ENCODE measurements around the gene BPIFB6.

The BPIFB6 gene

DNA sequence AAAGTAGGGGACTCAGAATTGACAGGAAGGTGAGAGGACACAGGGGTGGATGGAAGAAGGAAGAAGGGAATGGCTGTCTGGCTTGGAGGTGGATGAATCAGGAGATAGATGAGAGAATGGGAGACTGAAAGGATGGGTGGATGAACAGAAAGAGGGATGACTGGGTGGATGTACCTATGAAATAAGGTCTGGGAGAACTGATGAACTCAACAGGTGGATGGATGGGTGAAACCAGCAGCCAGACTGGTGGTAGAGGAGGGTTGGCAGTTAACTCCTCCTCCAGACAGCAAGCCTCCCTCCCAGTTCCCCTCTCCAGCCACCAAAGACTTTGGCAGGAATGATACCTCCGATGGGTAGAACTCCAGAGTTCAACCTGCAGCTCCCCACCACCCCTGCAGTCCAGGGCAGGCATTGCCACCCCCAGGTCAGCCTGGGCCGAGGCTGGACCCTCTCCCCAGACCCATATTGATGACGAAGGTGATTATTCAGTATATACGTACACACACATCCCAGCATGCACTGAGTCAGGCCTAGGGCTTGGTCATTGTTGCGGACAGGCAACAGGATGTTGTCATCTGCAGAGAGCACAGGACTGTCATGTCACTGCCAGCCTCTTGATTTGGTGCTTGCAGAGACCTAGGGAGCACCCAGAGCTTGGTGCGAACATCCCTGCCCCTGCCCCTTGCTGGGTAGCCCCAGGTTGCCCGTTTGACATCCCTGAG is 29.2 kb upstream of the BPIFB6 start:
- no peak for FAIRE-seq

GRCh38 chr20:33004141-33004751 is 27.2 kb upstream of the BPIFB6 start, which contains the start of gene SUN5:
Gene SUN5, minus strand, starts transcription at chr20:33004433. Its CDS starts 93 bp downstream, at chr20:33004340.
- no peak for FAIRE-seq

GRCh38 chr20:33005132-33005566 is 26.3 kb upstream of the BPIFB6 start:
- FAIRE-seq = peak; percentile 80

DNA sequence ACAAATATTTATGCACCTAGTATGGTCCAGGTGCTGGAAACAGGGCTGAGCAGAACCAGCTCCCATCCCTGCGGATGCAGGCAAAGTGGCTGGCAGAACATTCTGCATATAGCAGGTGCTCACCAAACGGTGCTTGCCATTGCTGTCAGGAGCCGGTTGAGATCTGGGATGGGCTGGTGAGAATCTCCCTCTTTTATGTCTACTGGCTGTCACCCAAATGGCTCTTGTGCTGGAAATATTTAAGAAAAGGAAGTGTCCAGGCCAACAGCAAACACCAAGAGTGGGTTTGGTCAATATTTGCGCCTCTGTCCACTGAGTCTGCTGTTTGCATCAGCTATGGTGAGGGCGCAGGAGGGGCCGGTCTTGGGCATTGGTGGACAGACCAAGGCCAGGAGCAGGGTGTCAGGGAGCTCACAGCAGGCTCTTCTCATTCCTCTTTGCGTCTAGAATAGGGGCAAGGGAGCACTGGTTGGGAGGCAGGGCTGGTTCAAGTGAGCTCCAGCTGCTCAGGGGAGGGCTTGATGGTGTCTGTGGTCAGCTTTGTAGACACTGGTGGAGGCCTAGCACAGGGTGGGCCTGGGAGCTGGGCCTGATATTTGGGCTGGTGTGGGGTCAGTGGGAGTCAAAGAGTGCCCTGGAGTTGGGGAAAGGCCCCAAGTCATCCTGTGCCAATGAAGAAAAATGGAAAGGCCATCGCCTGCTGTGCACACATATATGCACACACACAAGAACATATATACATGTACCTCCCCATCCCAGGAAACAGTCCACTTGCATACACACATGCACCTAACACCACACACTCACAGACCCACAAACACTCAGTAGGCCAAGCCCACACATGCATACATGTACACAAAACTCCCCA is 25.3 kb upstream of the BPIFB6 start:
- FAIRE-seq = no peak

DNA sequence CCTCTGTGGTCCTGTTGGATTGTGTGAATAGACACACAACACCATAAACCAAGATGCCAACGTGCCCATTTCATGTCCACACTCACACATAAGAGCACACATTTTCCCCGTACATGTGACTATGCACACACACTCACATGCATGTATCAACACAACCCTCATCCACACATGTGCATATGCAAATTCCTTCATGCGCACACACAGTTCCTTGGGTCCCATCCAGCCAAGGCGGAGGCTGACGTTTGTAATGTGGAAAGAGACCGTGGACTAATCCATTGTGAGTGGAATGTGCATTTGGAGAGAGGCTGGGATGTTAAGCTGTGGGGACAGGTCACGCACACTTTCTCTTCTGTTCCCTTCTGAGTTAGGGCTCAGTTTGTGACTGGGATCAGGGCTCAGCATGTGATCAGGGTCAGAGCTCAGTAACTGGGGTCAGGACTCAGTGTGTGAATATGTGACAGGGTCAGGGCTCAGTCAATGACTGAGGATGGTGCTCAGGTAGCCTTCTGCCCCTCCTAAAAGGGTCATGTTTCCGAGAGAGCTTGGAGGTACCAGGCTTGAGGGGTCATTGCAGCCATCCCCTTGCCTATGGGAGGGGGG is 24.6 kb upstream of the BPIFB6 start:
- no peak for FAIRE-seq

DNA sequence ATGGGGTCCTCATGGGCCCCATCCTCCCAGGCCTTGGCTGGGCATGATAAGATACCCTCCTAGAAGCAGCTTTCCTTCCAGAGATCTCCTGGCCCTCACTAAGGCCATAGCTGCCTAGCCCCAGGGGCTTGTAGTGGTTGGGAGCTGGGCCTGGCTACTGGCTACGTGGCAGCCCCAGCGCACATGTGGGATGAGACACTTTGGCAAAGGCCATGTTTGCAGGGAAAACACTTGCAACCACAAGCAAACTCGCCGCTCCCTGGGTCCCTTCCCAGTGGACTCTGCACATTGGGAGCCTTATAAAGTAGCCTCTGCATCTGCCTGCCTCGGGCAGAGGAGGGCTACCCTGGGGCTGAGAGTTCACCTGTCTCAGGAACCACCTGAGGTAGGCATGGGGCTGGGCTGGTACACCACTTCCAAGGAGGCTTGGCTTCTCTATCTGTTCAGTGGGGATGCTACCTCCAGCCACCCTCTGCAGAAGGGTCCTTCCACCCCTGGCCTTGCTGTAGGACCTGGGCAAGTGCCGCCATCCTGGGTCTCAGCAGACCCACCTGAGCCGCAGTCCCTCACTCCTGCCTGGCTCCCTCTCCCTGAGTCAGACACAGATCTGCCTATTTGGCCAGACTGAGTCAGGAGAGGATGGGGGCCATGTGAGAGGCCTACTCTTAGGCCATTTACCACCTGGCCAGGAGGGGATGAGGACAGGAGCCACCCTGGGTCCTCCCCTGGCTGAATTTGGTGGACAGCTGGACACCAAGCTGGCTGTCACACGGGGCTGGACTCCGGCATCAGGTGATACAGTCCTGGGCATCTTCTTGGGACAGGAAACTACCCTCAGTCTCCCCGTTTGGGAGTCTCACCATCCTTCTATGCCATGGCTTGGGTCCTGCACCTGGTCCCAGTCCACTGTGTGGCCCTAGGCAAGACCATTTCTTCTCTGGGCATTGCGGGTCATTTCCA is 23.8 kb upstream of the BPIFB6 start, which contains the start of gene BPIFB2:
BPIFB2 (plus strand) TSS at position 329 of the 960 bp plus-strand sequence. CDS start 871 bp downstream, outside the sequence.
- FAIRE-seq = no peak

DNA sequence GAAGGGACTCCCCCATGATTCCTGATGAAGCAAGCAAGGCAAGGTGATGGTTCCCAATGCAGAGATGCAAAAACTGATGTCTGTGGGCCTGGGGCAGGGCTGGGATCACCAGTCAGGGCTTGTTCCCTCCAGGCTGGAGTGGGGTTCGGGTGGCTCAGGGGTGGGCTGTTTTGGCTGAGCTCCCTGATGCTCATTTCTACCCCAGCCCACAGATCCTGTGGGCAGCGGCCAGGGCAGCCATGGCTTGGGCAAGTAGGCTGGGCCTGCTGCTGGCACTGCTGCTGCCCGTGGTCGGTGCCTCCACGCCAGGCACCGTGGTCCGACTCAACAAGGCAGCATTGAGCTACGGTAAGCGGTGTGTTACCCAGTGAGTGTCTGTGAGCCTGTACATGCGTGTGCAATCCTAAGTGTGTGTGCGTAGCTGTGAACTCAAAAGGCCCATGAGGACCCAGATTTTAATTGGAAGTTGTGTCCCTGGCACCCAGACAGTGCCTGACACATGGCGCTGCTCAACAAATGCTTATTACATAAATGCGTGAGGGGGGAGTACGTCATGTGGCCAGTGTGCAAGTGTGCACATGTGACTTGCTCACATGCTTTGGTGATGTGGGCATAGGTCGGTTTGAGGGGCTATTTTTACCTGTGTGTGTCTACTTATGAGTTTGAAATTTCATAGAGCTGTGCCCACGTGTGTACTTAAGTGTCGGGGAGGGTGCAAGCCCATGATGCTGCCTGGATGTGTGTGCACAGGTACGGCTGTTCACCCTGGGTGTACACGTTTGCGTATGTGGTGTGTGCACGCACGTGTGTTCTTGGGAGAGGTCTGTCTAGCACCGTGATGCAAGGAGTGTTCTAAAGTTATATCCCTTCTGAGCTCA is 22.9 kb upstream of the BPIFB6 start:
- FAIRE-seq = no peak

DNA sequence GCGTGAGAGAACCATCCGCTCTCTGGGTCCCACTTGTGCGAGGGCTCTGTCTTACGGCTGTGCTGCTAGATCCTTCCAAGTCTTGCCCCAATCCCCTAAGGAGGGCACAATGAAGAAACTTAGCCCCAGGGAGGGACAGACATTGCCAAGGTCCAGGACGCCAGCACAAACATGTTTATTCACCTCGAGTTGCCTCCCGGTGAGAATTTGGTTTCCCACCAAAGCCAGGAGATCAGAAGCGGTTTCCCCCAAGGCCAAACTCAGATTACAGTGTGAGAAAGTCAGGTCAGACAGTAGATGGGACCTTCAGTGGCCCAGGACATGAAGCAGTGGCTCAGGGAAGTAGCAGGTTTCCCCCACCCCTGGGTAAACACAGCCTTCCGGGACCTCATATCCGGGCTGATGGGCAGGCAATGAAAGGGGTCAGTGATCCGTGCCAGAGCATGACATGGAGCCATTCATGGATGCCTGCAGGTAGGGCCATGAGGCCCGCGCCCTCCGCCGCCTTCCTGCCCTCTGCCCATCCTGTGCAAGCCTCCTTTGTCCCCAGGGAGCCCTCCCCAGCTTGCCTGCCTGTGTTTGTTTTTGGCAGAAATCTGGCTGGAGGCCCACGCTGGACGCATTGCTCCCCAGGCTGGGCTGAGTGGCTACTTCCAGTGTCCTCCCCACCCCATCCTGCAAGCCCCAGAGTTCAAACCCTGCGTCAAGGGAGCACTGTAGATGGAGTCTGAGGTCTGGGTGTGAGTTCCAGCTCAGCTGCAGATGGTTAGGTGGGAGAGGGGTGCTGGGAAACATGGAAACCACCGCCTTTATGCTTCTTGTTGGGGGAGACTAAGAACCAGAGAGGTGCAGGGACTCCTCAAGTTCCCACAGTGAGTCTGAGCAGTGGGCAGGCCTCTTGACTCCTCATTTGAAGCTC is 22.0 kb upstream of the BPIFB6 start:
- no peak for FAIRE-seq

GRCh38 chr20:33010133-33010504 is 21.3 kb upstream of the BPIFB6 start:
- FAIRE-seq = no peak

DNA sequence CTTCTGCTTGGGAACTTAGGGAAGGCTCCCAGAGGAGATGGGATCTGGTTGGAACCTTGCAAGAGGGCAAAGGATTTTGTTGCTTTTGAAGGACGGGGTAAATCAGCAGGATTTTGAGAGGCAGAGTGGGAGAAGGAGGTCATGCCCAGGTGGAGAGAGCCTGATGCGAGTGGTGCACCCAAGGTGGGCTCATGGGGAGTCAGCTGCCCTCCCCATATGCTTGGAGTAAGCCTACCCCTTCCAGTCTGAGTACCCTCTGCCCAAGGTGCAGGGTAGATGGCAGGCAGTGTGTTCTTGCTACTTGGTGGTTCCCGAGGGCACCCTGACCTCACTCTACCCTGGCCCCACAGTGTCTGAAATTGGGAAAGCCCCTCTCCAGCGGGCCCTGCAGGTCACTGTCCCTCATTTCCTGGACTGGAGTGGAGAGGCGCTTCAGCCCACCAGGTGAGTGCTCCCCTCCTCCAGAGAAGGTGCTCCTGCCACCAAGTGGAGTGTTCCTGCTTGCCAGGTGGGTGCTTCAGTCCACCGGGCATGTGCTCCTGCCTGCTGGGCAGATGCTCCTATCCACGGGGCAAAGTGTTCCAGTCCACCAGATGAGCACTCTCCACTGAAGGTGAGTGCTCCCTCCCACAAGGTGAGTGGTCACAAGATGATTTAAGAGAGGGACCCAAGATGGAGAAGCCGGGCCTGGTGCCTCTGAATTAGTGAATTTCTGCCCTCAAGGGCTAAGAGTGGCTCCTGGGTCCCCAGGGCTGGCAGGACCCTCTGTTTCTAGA is 20.6 kb upstream of the BPIFB6 start:
- FAIRE-seq = no peak

DNA sequence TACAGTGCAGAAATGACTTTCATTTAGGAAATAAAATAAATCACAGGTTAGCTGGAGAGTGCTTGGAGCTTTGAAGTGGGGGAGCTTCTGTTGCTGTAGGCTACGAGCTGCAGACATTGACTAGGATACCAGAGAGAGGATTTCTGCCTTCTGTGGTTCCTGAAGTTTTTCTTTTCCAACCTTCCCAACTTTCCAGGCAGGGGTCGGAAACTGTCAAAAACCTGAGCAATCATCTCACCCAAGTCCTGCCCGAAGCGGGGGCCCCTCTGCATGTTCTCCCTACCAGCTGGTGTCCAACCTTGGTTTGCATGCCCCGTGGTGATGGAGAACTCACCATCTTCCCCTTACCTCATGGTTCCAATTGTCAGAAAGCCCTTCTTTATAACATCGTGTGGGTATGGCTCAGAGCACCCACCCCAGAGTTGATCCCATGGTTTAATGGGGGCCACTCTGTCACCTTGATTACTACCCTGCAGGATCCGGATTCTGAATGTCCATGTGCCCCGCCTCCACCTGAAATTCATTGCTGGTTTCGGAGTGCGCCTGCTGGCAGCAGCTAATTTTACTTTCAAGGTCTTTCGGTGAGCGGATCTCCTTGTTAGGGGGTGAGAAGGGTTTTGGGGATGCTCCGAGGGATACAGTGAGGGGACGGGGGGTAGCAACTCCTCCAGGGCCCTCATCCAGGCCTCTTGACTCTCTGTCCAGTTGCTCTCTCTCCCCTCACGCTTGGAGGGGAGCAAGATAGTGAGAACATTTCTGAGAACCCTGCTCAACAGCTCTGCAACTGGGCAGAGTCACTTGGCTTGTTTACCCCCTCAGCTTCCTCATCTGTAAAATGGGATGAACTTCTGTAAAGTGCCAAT is 18.9 kb upstream of the BPIFB6 start:
- no peak for FAIRE-seq

DNA sequence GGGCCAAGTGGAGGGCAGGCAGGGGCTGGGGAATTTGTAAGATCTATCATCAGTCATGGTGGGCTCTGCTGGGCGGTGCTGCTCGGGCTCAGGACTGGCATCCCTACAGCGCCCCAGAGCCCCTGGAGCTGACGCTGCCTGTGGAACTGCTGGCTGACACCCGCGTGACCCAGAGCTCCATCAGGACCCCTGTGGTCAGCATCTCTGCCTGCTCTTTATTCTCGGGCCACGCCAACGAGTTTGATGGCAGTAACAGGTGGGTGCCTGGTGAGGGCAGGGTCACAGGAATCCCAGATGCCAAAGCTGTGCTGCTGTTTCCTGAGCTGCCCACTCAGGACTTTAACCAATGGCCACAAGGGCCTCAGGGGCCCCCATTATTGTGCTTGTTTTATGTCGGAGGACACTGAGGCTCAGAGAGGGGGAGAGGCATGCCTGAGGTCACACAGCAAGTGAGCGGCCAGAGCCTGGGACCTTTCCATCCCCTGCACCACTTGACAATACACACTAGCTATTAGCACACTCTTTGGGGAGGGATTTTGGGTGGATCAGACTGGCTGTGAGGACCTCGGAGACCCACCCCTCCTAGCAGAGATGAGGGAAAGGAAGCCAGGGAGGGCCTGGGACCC is 17.6 kb upstream of the BPIFB6 start:
- no peak for FAIRE-seq

GRCh38 chr20:33014336-33015113 is 16.9 kb upstream of the BPIFB6 start:
- no peak for FAIRE-seq

GRCh38 chr20:33015114-33015484 is 16.3 kb upstream of the BPIFB6 start:
- no peak for FAIRE-seq

DNA sequence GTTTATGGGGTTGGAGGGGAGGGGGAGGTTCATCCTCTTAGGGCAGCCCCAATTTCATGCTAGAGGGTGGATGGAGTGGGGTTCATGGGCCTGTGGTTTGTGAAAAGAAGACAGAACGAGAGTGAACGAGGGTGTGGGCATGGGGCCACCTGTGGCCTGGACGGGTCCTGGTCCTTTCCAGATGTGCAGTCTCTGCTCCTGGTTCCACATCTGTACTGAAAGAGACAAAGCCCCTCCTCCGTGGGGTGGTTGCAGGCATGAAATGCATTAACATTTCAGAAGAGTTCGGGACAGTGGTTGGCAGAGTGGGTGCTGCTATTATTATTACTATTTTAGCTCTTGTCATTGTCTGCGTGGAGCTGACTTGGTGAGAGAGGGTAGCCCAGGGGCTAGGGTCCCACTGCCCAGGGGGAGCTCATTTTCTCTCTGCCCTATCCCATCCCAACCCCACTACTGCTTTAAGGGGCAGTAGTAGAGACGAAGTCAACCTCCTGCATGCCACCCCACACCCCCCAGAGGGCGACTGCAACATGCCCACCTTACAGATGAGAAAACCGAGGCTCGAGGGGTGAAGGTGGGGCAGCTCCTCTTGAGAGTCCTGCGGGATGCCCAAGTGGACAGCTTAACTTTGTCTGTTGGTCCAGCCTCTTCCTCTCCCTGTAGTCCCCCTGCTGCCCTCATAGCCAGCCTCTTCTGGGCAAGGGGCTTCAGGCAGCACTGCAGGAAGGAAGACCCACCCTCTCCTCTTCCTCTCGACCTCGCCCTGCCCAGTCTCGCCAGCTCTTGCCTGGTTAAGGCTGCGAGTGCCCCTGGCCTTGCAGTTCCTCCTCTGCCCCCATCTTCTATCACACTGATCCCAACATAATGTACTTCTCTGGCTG is 15.5 kb upstream of the BPIFB6 start:
- no peak for FAIRE-seq
